ENCODE data around the gene NRXN2.

DNA sequence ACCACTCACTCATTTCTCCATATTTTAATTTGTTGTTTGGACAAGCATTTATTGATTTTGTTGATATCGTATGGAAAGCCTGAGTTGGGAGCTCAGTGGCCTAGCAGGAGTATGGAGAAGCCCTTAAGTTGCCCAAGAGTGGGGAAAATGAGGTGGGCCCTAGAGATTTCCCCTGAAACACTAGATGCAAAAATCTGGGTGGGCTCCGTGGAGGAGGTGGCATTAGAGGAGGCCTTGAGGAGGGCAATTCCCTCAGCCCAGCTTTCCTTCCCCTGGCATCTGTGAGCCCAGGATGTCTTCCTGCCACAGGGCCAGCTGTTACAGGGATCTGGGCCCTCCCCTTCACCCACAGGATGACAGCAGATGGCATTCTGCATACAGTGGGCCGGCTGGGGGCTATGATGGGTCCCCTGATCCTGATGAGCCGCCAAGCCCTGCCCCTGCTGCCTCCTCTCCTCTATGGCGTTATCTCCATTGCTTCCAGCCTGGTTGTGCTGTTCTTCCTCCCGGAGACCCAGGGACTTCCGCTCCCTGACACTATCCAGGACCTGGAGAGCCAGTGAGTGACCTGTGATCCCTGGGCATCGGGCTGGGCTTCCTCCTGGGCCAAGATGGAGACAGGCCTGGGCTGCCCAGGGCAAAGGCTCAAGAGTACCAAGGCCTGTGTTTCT is 153.6 kb downstream of the NRXN2 start:
- TF ChIP-seq CTCF (IDR thresholded peaks at IDR 0.05) (no peak), POLR2A (IDR thresholded peaks at IDR 0.05) (no peak)
